ENCODE measurements around the gene PGPEP1. TPM values are rescaled to one million over a fixed set of nuclear protein-coding genes. Genes with fewer than 3 reads are reported as not detected.
"Not testable (repeated sequence)": the region's sequence is repeated elsewhere in the genome, so short reads cannot be mapped to it uniquely, and the experiment has no call there.

PGPEP1 gene
- polyA plus RNA-seq, 1 of the 3 experiments (the other 2 are of a cell fraction), result 13.8 TPM

DNA sequence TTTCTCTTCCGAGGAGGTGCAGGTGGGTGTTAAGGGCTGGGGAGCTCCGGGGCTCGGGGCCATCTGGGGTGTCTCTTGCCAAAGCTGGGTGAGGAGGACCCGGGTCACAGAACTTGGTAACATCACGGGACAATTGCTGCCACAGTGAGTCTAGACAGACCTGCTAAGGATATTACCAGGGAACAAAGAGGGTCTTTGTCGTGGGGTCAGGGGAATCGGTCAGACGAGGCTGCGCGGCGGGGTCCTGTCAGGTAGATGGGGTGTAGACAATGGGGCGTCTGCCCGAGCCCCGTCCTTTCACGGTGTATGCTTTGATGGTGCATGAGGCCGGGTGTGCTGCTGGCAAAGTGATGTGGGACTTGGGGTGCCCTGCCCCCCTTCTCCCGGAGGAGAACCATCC is 7.8 kb downstream of the PGPEP1 start:
- Histone ChIP-seq H3K27me3 (ENCODE audit: insufficient read depth) (no peaks in the 10 kb centered on the region), H3K4me3 (ENCODE audit: low read depth in 2 of 2, low read length in 1 of 2) (no peak overlapping the region), H3K9ac (no peak overlapping the region), H3F3A (replicated peaks; ENCODE audit: insufficient read depth) (peaks cover 5% of the 10 kb centered on the region), H3K9me3 (no peaks in the 10 kb centered on the region), H3K9me2 (no peaks in the 10 kb centered on the region), H3K79me2 (ENCODE audit: insufficient read depth) (no peaks in the 10 kb centered on the region), H2AFZ (ENCODE audit: low read depth) (no peak overlapping the region), H4K20me1 (ENCODE audit: insufficient read depth) (no peaks in the 10 kb centered on the region), H3K36me3 (replicated peaks in 1 of 2; ENCODE audit: control insufficient read depth in 1 of 2, insufficient read depth in 2 of 2, low read length in 1 of 2) (no peaks in the 10 kb centered on the region), H3K27ac (ENCODE audit: low read depth in 2 of 2, low read length in 1 of 2) (no peak overlapping the region), H3K4me2 (no peak overlapping the region), H3K4me1 (ENCODE audit: control insufficient read depth in 1 of 2, insufficient read depth in 2 of 2, low read depth in 1 of 2, low read length in 1 of 2) (no peaks in the 10 kb centered on the region)
- no peak for DNase-seq
- TF ChIP-seq RAD21 (IDR thresholded peaks at IDR 0.05; ENCODE audit: low read length) (no peak), JUND (IDR thresholded peaks at IDR 0.05) (no peak)
- TF ChIP-seq, protein P1, sequence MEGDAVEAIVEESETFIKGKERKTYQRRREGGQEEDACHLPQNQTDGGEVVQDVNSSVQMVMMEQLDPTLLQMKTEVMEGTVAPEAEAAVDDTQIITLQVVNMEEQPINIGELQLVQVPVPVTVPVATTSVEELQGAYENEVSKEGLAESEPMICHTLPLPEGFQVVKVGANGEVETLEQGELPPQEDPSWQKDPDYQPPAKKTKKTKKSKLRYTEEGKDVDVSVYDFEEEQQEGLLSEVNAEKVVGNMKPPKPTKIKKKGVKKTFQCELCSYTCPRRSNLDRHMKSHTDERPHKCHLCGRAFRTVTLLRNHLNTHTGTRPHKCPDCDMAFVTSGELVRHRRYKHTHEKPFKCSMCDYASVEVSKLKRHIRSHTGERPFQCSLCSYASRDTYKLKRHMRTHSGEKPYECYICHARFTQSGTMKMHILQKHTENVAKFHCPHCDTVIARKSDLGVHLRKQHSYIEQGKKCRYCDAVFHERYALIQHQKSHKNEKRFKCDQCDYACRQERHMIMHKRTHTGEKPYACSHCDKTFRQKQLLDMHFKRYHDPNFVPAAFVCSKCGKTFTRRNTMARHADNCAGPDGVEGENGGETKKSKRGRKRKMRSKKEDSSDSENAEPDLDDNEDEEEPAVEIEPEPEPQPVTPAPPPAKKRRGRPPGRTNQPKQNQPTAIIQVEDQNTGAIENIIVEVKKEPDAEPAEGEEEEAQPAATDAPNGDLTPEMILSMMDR (IDR thresholded peaks at IDR 0.05), result no peak
- TF ChIP-seq, protein P2, sequence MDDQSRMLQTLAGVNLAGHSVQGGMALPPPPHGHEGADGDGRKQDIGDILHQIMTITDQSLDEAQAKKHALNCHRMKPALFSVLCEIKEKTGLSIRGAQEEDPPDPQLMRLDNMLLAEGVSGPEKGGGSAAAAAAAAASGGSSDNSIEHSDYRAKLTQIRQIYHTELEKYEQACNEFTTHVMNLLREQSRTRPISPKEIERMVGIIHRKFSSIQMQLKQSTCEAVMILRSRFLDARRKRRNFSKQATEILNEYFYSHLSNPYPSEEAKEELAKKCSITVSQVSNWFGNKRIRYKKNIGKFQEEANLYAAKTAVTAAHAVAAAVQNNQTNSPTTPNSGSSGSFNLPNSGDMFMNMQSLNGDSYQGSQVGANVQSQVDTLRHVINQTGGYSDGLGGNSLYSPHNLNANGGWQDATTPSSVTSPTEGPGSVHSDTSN (IDR thresholded peaks at IDR 0.05), result no peak
- ChIA-PET POLR2A (no interaction called here), CTCF (interaction anchor here (1.3 to 9.3 kb wide), 8 partner anchors 9 to 67 kb away, joined by 5 to 217 read pairs (median 12); partner anchors contain the start of genes GDF15 and SSBP4)
- 94% methylated on average over 14 of the region's 17 CpGs for WGBS (ENCODE audit: low lambda C conversion rate)

DNA sequence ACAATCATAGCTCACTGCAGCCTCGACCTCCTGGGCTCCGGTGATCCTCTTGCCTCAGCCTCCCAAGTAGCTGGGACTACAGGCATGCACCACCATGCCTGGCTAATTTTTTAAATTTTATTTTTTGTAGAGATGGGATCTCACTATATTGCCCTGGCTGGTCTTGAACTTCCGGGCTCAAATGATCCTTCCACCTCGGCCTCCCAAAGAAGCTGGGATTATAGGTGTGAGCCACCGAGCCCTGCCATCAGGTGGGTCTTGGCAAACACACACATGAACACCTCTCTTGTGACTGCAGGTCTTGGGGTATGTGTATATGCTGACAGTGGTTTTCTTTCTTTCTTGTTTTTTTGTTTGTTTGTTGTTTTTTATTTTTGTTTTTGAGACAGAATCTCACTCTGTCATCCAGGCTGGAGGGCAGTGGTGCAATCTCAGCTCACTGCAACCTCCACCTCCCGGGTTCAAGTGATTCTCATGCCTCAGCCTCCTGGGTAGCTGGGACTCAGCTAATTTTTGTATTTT is 8.5 kb downstream of the PGPEP1 start:
- POLR2A ChIA-PET; H3K4me3 ChIP-seq (ENCODE audit: low read depth in 2 of 2, low read length in 1 of 2); H3K9ac ChIP-seq; H3K27me3 ChIP-seq (ENCODE audit: insufficient read depth); H3K4me2 ChIP-seq; H4K20me1 ChIP-seq (ENCODE audit: insufficient read depth); H3F3A ChIP-seq (replicated peaks; ENCODE audit: insufficient read depth); H3K9me3 ChIP-seq; H3K27ac ChIP-seq (ENCODE audit: low read depth in 2 of 2, low read length in 1 of 2); H3K9me2 ChIP-seq; H3K4me1 ChIP-seq (ENCODE audit: control insufficient read depth in 1 of 2, insufficient read depth in 2 of 2, low read depth in 1 of 2, low read length in 1 of 2); H3K36me3 ChIP-seq (replicated peaks in 1 of 2; ENCODE audit: control insufficient read depth in 1 of 2, insufficient read depth in 2 of 2, low read length in 1 of 2); DNase-seq; H3K79me2 ChIP-seq (ENCODE audit: insufficient read depth): not testable (repeated sequence)
- CTCF ChIA-PET, result interaction anchor here (0.6 to 9.3 kb wide), 18 partner anchors 9 to 94 kb away, joined by 3 to 217 read pairs (median 6); partner anchors contain the start of genes GDF15, JUND and SSBP4
- peak overlapping the region; percentile 20; the same call in 1 of the 2 replicates for H2AFZ ChIP-seq (ENCODE audit: low read depth)
- WGBS (ENCODE audit: low lambda C conversion rate), result 53% methylated on average over 6 of the region's 6 CpGs

DNA sequence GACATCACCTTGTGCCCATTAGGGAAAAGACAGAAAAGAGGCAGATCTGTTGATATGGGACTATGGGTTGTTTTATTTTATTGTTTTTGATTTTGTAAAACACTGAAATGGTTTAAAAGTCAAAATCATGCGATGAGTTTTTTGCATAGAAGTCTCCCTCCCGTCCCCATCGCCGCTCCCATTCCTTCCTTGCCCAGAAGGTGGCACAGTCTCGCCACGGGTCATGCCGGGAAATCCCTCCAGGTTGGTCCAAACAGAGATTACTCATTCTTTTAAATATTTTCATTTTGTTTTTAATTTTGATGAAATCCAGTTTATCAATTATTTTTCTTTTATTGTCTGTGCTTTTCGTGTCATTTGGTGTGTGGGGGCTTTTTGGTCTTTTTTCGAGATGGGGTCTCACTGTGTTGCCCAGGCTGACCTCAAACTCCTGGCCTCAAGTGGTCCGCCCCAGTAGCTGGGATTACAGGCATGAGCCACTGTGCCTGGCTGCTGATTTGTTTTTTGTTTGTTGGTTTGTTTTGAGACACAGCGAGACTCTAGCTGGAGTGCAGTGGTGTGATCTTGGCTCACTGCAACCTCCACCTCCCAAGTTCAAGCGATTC is 9.2 kb downstream of the PGPEP1 start:
- no peak overlapping the region for H3K4me2 ChIP-seq

More for the DNA sequence above, 9.2 kb downstream of the PGPEP1 start:
- POLR2A ChIA-PET, result no interaction called here
- H3K79me2 ChIP-seq (ENCODE audit: insufficient read depth), result no peaks in the 10 kb centered on the region
- H3K4me1 ChIP-seq (ENCODE audit: control insufficient read depth in 1 of 2, insufficient read depth in 2 of 2, low read depth in 1 of 2, low read length in 1 of 2), result no peaks in the 10 kb centered on the region
- TF ChIP-seq YY1 (IDR thresholded peaks at IDR 0.05; ENCODE audit: low read depth) (no peak), TCF12 (IDR thresholded peaks at IDR 0.05) (no peak), RAD21 (IDR thresholded peaks at IDR 0.05; ENCODE audit: low read length) (peak; percentile 95), NRF1 (IDR thresholded peaks at IDR 0.05; ENCODE audit: low read depth, low read length) (peak; percentile 26; the same call in 1 of the 2 replicates), SMC3 (IDR thresholded peaks at IDR 0.05; ENCODE audit: low read depth, low read length) (peak; percentile 90)
- TF ChIP-seq, protein P3, sequence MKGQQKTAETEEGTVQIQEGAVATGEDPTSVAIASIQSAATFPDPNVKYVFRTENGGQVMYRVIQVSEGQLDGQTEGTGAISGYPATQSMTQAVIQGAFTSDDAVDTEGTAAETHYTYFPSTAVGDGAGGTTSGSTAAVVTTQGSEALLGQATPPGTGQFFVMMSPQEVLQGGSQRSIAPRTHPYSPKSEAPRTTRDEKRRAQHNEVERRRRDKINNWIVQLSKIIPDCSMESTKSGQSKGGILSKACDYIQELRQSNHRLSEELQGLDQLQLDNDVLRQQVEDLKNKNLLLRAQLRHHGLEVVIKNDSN (IDR thresholded peaks at IDR 0.05; ENCODE audit: borderline replicate concordance, low read depth), result no peak
- TF ChIP-seq, protein P4, sequence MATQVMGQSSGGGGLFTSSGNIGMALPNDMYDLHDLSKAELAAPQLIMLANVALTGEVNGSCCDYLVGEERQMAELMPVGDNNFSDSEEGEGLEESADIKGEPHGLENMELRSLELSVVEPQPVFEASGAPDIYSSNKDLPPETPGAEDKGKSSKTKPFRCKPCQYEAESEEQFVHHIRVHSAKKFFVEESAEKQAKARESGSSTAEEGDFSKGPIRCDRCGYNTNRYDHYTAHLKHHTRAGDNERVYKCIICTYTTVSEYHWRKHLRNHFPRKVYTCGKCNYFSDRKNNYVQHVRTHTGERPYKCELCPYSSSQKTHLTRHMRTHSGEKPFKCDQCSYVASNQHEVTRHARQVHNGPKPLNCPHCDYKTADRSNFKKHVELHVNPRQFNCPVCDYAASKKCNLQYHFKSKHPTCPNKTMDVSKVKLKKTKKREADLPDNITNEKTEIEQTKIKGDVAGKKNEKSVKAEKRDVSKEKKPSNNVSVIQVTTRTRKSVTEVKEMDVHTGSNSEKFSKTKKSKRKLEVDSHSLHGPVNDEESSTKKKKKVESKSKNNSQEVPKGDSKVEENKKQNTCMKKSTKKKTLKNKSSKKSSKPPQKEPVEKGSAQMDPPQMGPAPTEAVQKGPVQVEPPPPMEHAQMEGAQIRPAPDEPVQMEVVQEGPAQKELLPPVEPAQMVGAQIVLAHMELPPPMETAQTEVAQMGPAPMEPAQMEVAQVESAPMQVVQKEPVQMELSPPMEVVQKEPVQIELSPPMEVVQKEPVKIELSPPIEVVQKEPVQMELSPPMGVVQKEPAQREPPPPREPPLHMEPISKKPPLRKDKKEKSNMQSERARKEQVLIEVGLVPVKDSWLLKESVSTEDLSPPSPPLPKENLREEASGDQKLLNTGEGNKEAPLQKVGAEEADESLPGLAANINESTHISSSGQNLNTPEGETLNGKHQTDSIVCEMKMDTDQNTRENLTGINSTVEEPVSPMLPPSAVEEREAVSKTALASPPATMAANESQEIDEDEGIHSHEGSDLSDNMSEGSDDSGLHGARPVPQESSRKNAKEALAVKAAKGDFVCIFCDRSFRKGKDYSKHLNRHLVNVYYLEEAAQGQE (IDR thresholded peaks at IDR 0.05; ENCODE audit: low read depth, low read length), result no peak
- TF ChIP-seq, protein P1 (IDR thresholded peaks at IDR 0.05), result peak; percentile 96
- no peaks in the 10 kb centered on the region for H3K9me3 ChIP-seq
- H3K9me2 ChIP-seq, result no peaks in the 10 kb centered on the region
- no peaks in the 10 kb centered on the region for H3K36me3 ChIP-seq (replicated peaks in 1 of 2; ENCODE audit: control insufficient read depth in 1 of 2, insufficient read depth in 2 of 2, low read length in 1 of 2)
- peak overlapping the region; percentile 20; the same call in 1 of the 2 replicates for H2AFZ ChIP-seq (ENCODE audit: low read depth)
- peaks cover 5% of the 10 kb centered on the region for H3F3A ChIP-seq (replicated peaks; ENCODE audit: insufficient read depth)
- no peak overlapping the region for H3K9ac ChIP-seq
- H3K4me3 ChIP-seq (ENCODE audit: low read depth in 2 of 2, low read length in 1 of 2), result no peak overlapping the region
- peak; percentile 84 for DNase-seq
- H3K27me3 ChIP-seq (ENCODE audit: insufficient read depth), result no peaks in the 10 kb centered on the region
- WGBS (ENCODE audit: low lambda C conversion rate), result 35% methylated on average over 12 of the region's 12 CpGs
- CTCF ChIA-PET, result interaction anchor here (0.6 to 9.3 kb wide), 26 partner anchors 8 to 238 kb away, joined by 3 to 217 read pairs (median 5); partner anchors contain the start of genes GDF15, JUND, PGPEP1 and SSBP4
- no peak overlapping the region for H3K27ac ChIP-seq (ENCODE audit: low read depth in 2 of 2, low read length in 1 of 2)
- no peaks in the 10 kb centered on the region for H4K20me1 ChIP-seq (ENCODE audit: insufficient read depth)

Data from SK-N-SH (cell line).